Vagina (tissue), 2 donors: ENCODE results near the gene PEX11B. TPM values are rescaled to one million over a fixed set of nuclear protein-coding genes. Genes with fewer than 3 reads are reported as not detected.

Source experiments
- DNase-seq, 2 donors: peaks; one replicate each; pipeline ENCODE4 v3.0.0-alpha.2; 2017; ENCODE audit errors: extremely low spot score in 2 of 2
- H3K27ac ChIP-seq: fragments of 200-600 bp; sonication (generic); one replicate; pipeline ENCODE4 v1.5.1; 2019
- H3K27me3 ChIP-seq: fragments of 200-600 bp; sonication (generic); one replicate; pipeline ENCODE4 v1.5.1; 2019
- H3K36me3 ChIP-seq, 2 donors: fragments of 200-600 bp; sonication (generic); one replicate each; pipeline ENCODE4 v1.5.1; 2017 to 2019
- H3K4me1 ChIP-seq: fragments of 200-600 bp; sonication (generic); one replicate; pipeline ENCODE4 v1.5.1; 2019
- H3K4me3 ChIP-seq, 2 donors: fragments of 200-600 bp; sonication (generic); 1 replicate in 1 of 2; 2 replicates in 1 of 2; pipeline ENCODE4 v1.5.1; 2016 to 2019
- H3K9me3 ChIP-seq: fragments of 200-600 bp; sonication (generic); one replicate; pipeline ENCODE4 v1.5.1; 2019
- POLR2A ChIP-seq, 2 donors: fragments of 450-650 bp; IDR thresholded peaks; one replicate each; pipeline ENCODE4 v1.6.1; 2017; ENCODE audit warnings: antibody characterized with exemption in 2 of 2, mild to moderate bottlenecking in 2 of 2, moderate library complexity in 2 of 2
- POLR2AphosphoS5 ChIP-seq, 2 donors: sonication (generic); formaldehyde crosslinking; IDR thresholded peaks; one replicate each; pipeline ENCODE4 v1.9.0; 2017; ENCODE audit warnings: antibody characterized with exemption in 2 of 2, mild to moderate bottlenecking in 2 of 2, low read depth in 1 of 2; ENCODE audit not compliant: insufficient read depth in 1 of 2
- intact Hi-C: fragments of 100-400 bp; cut with DNase I; formaldehyde crosslinking; loops from one replicate; pipeline ENCODE4 v1.15.1; 2023
- total RNA-seq: library from RNA; depleted of rRNA; stranded (reverse); fragments of >200 nt; gene quantifications from one replicate; pipeline ENCODE4 v1.2.3, GENCODE V29; 2016
- TF ChIP-seq, protein P1 (sequence below), 3 experiments: fragments of 450-650 bp in 2 of 3; fragments of 200-600 bp in 1 of 3; sonication (generic) in 1 of 3; IDR thresholded peaks; one replicate each; pipeline ENCODE4 v1.5.1; 2017 to 2019; ENCODE audit warnings: antibody characterized with exemption in 3 of 3, mild to moderate bottlenecking in 2 of 3, moderate library complexity in 2 of 3

PEX11B gene
- total RNA-seq, 1 donor from 2014 or later, result 23.6 TPM

- peak overlapping the region; percentile 45 for H3K27ac ChIP-seq
- TF ChIP-seq POLR2AphosphoS5 (IDR thresholded peaks at IDR 0.05; ENCODE audit: insufficient read depth in 1 of 2, low read depth in 1 of 2), result no peak
- TF ChIP-seq, protein P1, sequence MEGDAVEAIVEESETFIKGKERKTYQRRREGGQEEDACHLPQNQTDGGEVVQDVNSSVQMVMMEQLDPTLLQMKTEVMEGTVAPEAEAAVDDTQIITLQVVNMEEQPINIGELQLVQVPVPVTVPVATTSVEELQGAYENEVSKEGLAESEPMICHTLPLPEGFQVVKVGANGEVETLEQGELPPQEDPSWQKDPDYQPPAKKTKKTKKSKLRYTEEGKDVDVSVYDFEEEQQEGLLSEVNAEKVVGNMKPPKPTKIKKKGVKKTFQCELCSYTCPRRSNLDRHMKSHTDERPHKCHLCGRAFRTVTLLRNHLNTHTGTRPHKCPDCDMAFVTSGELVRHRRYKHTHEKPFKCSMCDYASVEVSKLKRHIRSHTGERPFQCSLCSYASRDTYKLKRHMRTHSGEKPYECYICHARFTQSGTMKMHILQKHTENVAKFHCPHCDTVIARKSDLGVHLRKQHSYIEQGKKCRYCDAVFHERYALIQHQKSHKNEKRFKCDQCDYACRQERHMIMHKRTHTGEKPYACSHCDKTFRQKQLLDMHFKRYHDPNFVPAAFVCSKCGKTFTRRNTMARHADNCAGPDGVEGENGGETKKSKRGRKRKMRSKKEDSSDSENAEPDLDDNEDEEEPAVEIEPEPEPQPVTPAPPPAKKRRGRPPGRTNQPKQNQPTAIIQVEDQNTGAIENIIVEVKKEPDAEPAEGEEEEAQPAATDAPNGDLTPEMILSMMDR (IDR thresholded peaks at IDR 0.05), result no peak
- TF ChIP-seq POLR2A (IDR thresholded peaks at IDR 0.05), result no peak
- intact Hi-C loops, result no loop called here
Observed at GRCh38 chr1:145886390-145886789, 32.1 kb downstream of the PEX11B start.

GRCh38 chr1:145885738-145886287 is 32.7 kb downstream of the PEX11B start, which contains the start of gene ANKRD35:
ANKRD35 (minus strand) TSS chr1:145885866; CDS start chr1:145885758, 108 bp downstream.
- peaks cover 16% of the 10 kb centered on the region for H3K4me1 ChIP-seq
- DNase-seq, result no peak
- no peaks in the 10 kb centered on the region for H3K36me3 ChIP-seq
- peak within 1 kb of the TSS; percentile 45 for H3K27ac ChIP-seq
- TF ChIP-seq POLR2AphosphoS5 (IDR thresholded peaks at IDR 0.05; ENCODE audit: insufficient read depth in 1 of 2, low read depth in 1 of 2), result peak; percentile 9 to 40
- no peak for TF ChIP-seq POLR2A (IDR thresholded peaks at IDR 0.05)
- H3K27me3 ChIP-seq, result no peaks in the 10 kb centered on the region
- H3K9me3 ChIP-seq, result no peaks in the 10 kb centered on the region
- intact Hi-C loops, result no loop called here
- H3K4me3 ChIP-seq, result peak within 1 kb of the TSS; percentile 55 to 56

More at GRCh38 chr1:145886390-145886789, 32.1 kb downstream of the PEX11B start:
- no peak for DNase-seq
- Histone ChIP-seq H3K4me3 (peak overlapping the region; percentile 55 to 56), H3K27me3 (no peaks in the 10 kb centered on the region), H3K36me3 (no peaks in the 10 kb centered on the region), H3K4me1 (peaks cover 22% of the 10 kb centered on the region), H3K9me3 (no peaks in the 10 kb centered on the region)

DNA sequence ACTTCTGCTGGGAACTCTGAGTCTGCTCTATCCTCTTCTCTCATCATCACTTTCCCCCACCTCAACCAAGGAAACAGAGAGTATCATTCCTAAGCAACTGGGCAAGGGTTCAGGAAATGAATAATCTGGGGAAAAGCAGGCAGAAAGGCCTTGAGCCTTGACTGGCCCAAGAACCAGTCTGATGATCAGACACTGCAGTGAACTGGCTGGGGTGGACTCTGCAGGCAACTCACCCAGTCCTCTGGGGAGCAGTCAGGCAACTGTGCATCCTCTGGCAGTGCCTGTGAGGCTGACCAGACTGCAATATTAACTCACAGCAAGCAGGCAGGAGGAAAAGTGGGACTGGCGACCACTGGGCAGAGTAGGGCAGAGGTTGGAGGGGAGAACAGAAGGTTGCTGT is 33.8 kb downstream of the PEX11B start:
- H3K27me3 ChIP-seq, result no peaks in the 10 kb centered on the region
- H3K9me3 ChIP-seq, result no peaks in the 10 kb centered on the region
- intact Hi-C loops, result no loop called here
- peak overlapping the region in 1 of 2 donors; percentile 56 for H3K4me3 ChIP-seq
- no peak overlapping the region for H3K27ac ChIP-seq
- peak in 1 of 2 donors; percentile 64 for DNase-seq
- no peaks in the 10 kb centered on the region for H3K36me3 ChIP-seq
- TF ChIP-seq POLR2A (IDR thresholded peaks at IDR 0.05), result no peak
- TF ChIP-seq, protein P1 (IDR thresholded peaks at IDR 0.05), result no peak
- TF ChIP-seq POLR2AphosphoS5 (IDR thresholded peaks at IDR 0.05; ENCODE audit: insufficient read depth in 1 of 2, low read depth in 1 of 2), result no peak
- H3K4me1 ChIP-seq, result peaks cover 7% of the 10 kb centered on the region

GRCh38 chr1:145879775-145880174 is 38.7 kb downstream of the PEX11B start:
- no peak overlapping the region for H3K4me3 ChIP-seq
- intact Hi-C loops, result no loop called here
- TF ChIP-seq POLR2AphosphoS5 (IDR thresholded peaks at IDR 0.05; ENCODE audit: insufficient read depth in 1 of 2, low read depth in 1 of 2), result no peak
- TF ChIP-seq POLR2A (IDR thresholded peaks at IDR 0.05), result no peak
- TF ChIP-seq, protein P1 (IDR thresholded peaks at IDR 0.05), result no peak
- no peaks in the 10 kb centered on the region for H3K36me3 ChIP-seq
- H3K9me3 ChIP-seq, result no peaks in the 10 kb centered on the region
- no peaks in the 10 kb centered on the region for H3K27me3 ChIP-seq
- H3K27ac ChIP-seq, result no peak overlapping the region
- DNase-seq, result no peak
- no peaks in the 10 kb centered on the region for H3K4me1 ChIP-seq

GRCh38 chr1:145878724-145879123 is 39.8 kb downstream of the PEX11B start:
- Histone ChIP-seq H3K9me3 (no peaks in the 10 kb centered on the region), H3K27me3 (no peaks in the 10 kb centered on the region), H3K27ac (peak overlapping the region; percentile 57), H3K4me1 (no peaks in the 10 kb centered on the region), H3K4me3 (no peak overlapping the region), H3K36me3 (no peaks in the 10 kb centered on the region)
- no peak for DNase-seq
- intact Hi-C loops, result no loop called here
- TF ChIP-seq, protein P1 (IDR thresholded peaks at IDR 0.05), result no peak
- peak in 1 of 2 donors; percentile 65 for TF ChIP-seq POLR2AphosphoS5 (IDR thresholded peaks at IDR 0.05; ENCODE audit: insufficient read depth in 1 of 2, low read depth in 1 of 2)
